ENCODE measurements around the gene SERPINA3. TPM values are rescaled to one million over a fixed set of nuclear protein-coding genes. Genes with fewer than 3 reads are reported as not detected.

Gene SERPINA3
- total and polyA plus RNA-seq, 2 of the 8 experiments (the other 6 are each of a cell fraction or from before 2014, with no cell fraction given), result not detected

- Histone ChIP-seq H3K79me1 (ENCODE audit: low read depth, low read length) (no peaks in the 10 kb centered on the region), H2BK5ac (ENCODE audit: low read depth, low read length) (no peak overlapping the region), H3K27me3 (replicated peaks in 1 of 4; ENCODE audit: control insufficient read depth in 3 of 4, extremely low read depth in 1 of 4, insufficient read depth in 3 of 4, low read length in 3 of 4) (no peaks in the 10 kb centered on the region), H3K23ac (ENCODE audit: insufficient read length) (no peak overlapping the region), H3K4me2 (ENCODE audit: insufficient read depth in 1 of 2, low read depth in 2 of 2, low read length in 2 of 2) (no peak overlapping the region), H3K4me3 (ENCODE audit: extremely low read depth in 1 of 4, insufficient read depth in 2 of 4, low read depth in 3 of 4, low read length in 4 of 4) (no peak overlapping the region), H2BK12ac (ENCODE audit: low read depth, low read length) (no peak overlapping the region), H2BK120ac (replicated peaks; ENCODE audit: low read depth, low read length) (no peak overlapping the region), H3K36me3 (ENCODE audit: control insufficient read depth in 2 of 4, insufficient read depth in 4 of 4, low read length in 3 of 4) (no peaks in the 10 kb centered on the region), H3K9me3 (ENCODE audit: insufficient read depth in 2 of 2, low read depth in 1 of 2, low read length in 1 of 2) (no peaks in the 10 kb centered on the region), H3K56ac (replicated peaks; ENCODE audit: insufficient read length, low read depth, low read length) (no peak overlapping the region), H4K91ac (replicated peaks; ENCODE audit: insufficient read length, low read length) (no peak overlapping the region), H2BK20ac (ENCODE audit: low read length) (no peak overlapping the region), H3K4ac (replicated peaks; ENCODE audit: insufficient read length, low read depth, low read length) (no peak overlapping the region), H3K23me2 (ENCODE audit: low read depth, low read length) (no peaks in the 10 kb centered on the region; the same call in 1 of the 2 replicates), H2AFZ (ENCODE audit: low read length) (no peak overlapping the region), H3K79me2 (ENCODE audit: control insufficient read depth in 1 of 2, insufficient read depth in 2 of 2, low read length in 2 of 2) (no peaks in the 10 kb centered on the region), H2BK15ac (ENCODE audit: low read length) (no peak overlapping the region), H3K27ac (ENCODE audit: low read depth, low read length) (no peak overlapping the region), H3K9ac (replicated peaks in 1 of 4; ENCODE audit: extremely low read depth in 1 of 4, low read depth in 3 of 4, low read length in 3 of 4) (no peak overlapping the region), H4K20me1 (replicated peaks in 1 of 2; ENCODE audit: control insufficient read depth in 1 of 2, insufficient read depth in 2 of 2, low read length in 2 of 2) (no peaks in the 10 kb centered on the region), H3K18ac (ENCODE audit: extremely low read depth, low read length) (no peak overlapping the region), H4K5ac (ENCODE audit: insufficient read length, low read depth, low read length) (no peak overlapping the region), H3K14ac (ENCODE audit: insufficient read length) (no peak overlapping the region), H2AK5ac (ENCODE audit: low read depth, low read length) (no peak overlapping the region), H4K8ac (ENCODE audit: extremely low read depth, insufficient read depth, low read length) (no peak overlapping the region), H3K4me1 (replicated peaks in 1 of 4; ENCODE audit: control insufficient read depth in 3 of 4, insufficient read depth in 4 of 4, low read length in 3 of 4) (no peaks in the 10 kb centered on the region)
- DNase-seq (ENCODE audit: low read depth in 1 of 2, low spot score in 2 of 2), result no peak
- ChIA-PET POLR2A (ENCODE audit: partially characterized antibody) (no interaction called here), CTCF (ENCODE audit: partially characterized antibody) (interaction anchor here (0.6 kb wide), 1 partner anchor 57 kb away, joined by 3 read pairs; no protein-coding TSS in a partner anchor)
- 93% methylated on average over 12 of the region's 12 CpGs; no CpG with 5 or more reads in 1 of the 2 experiments for WGBS, 2 experiments (ENCODE audit: extremely low coverage in 1 of 2, insufficient coverage in 1 of 2, insufficient read length in 1 of 2, insufficient replicate concordance in 2 of 2, low coverage in 1 of 2, low lambda C conversion rate in 2 of 2, missing lambda C conversion rate in 1 of 2)
- no peak for FAIRE-seq
- TF ChIP-seq ATF3 (IDR thresholded peaks at IDR 0.05; ENCODE audit: insufficient read depth, low read depth, low read length) (no peak), TAF1 (IDR thresholded peaks at IDR 0.05; ENCODE audit: low read depth, low read length) (no peak), GTF2F1 (IDR thresholded peaks at IDR 0.05; ENCODE audit: borderline replicate concordance, low read depth, low read length) (no peak), SRF (IDR thresholded peaks at IDR 0.05; ENCODE audit: low read depth, low read length) (no peak), POLR2AphosphoS5 (IDR thresholded peaks at IDR 0.05; ENCODE audit: low read depth, low read length) (no peak), JUND (IDR thresholded peaks at IDR 0.05; ENCODE audit: low read length) (no peak), EP300 (IDR thresholded peaks at IDR 0.05; ENCODE audit: borderline replicate concordance in 1 of 2, low read depth in 2 of 2, low read length in 2 of 2) (no peak), HDAC6 (IDR thresholded peaks at IDR 0.05; ENCODE audit: low read depth, low read length) (no peak), MAX (IDR thresholded peaks at IDR 0.05) (no peak), ZNF274 (IDR thresholded peaks at IDR 0.05; ENCODE audit: borderline replicate concordance, extremely low read depth, low read length) (no peak), JUN (IDR thresholded peaks at IDR 0.05; ENCODE audit: low read depth, low read length) (no peak), SAP30 (IDR thresholded peaks at IDR 0.05; ENCODE audit: insufficient read depth, insufficient replicate concordance, low read length) (no peak), KDM4A (IDR thresholded peaks at IDR 0.05; ENCODE audit: low read depth, low read length, severe bottlenecking) (no peak), RFX5 (IDR thresholded peaks at IDR 0.05; ENCODE audit: borderline replicate concordance, low read depth, low read length) (no peak), ASH2L (IDR thresholded peaks at IDR 0.05; ENCODE audit: low read length) (no peak)
Observed at GRCh38 chr14:94641632-94641955, 29.4 kb downstream of the SERPINA3 start.
